ENCODE data around the gene SPDYE2.
"Not testable (repeated sequence)": the region's sequence is repeated elsewhere in the genome, so short reads cannot be mapped to it uniquely, and the experiment has no call there.

Gene SPDYE2

DNA sequence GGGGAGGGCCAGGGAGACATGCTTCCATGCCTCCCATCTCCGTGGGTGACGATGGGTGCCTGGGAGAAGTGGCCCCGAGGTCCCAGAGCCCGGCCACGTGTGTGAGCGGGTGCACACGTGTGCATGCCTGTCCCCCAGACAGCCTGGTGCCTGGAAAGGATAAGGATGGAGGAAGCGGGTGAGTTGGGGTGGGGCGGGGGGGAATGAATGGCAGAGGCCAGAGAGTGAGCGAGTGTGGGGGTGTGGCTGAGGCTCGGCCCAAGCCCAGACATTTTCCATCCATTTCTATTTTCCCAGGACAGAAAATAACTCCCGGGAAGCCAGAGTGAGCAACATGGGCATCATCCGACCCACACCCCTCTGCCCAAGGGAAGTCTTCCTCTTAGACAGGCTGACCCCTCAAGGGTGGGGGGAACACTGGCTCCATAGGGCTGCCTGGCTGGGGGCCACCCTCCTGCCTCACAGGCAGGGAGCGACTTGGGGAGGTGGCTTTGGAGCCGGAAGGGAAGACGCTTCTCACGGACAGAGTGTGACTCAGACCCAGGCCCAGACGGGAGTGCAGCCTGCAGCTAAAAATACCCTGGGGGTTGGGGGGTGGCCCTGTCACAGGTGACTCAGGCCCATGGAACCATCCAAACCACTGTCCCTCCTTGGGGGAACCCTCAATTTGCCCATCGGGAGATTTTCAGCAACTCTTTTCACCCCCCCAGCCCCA is 53.6 kb downstream of the SPDYE2 start:
- DNase-seq (ENCODE audit: low read depth), result not testable (repeated sequence)

DNA sequence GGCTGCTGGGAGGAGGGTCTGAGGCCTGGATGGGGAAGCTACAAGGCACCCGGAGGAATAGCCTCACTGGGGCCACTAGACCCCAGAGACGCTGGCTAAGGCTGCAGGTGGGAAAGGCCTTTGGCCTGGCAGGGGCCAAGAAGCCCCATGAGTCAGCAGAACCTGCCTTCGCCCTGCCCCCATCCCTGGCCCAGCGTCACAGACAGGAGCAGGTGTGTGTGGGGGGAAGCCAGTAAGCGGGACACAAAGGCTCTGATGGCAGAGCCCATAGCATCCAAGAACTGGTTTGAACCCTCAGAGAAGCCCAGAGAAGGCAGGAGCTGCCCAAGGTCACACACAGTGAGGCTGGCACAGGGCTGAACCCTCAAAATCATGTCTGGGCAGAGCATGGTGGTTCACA is 55.8 kb downstream of the SPDYE2 start:
- not testable (repeated sequence) for DNase-seq (ENCODE audit: low read depth)

DNA sequence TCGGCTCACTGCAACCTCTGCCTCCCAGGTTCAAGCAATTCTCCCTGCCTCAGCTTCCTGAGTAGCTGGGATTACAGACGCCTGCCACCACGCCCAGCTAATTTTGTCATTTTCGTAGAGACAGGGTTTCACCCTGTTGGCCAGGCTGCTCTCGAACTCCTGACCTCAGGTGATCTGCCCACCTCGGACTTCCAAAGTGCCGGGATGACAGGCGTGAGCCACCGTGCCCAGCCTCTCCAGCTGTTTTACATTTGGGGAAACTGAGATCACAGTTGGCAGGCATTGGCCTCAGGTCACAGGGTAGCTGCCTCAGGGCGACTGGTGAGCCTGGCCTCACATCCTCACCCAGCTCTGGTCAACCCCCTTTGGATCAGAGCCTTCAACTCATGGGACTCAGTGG is 58.7 kb downstream of the SPDYE2 start:
- DNase-seq (ENCODE audit: low read depth), result not testable (repeated sequence)

DNA sequence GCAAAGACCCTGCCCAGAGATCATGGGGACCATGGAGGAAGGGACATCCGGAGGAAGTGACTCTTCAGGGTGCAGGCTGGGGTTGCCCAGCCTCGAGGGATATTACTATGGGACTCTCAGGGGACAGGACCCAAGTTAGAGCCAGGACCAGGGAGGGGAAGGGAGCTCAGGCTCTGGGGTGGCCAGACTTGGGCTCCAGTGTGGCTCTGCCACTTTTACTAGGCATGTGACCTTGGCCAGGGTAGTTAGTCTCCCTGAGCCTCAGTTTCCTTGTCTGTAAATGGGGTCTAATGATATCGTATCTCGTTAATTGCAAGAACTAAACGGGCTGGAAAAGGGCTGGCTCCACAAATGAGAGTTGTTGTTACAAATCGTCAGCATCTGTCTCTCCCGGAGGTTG is 59.4 kb downstream of the SPDYE2 start:
- DNase-seq (ENCODE audit: low read depth), result not testable (repeated sequence)

DNA sequence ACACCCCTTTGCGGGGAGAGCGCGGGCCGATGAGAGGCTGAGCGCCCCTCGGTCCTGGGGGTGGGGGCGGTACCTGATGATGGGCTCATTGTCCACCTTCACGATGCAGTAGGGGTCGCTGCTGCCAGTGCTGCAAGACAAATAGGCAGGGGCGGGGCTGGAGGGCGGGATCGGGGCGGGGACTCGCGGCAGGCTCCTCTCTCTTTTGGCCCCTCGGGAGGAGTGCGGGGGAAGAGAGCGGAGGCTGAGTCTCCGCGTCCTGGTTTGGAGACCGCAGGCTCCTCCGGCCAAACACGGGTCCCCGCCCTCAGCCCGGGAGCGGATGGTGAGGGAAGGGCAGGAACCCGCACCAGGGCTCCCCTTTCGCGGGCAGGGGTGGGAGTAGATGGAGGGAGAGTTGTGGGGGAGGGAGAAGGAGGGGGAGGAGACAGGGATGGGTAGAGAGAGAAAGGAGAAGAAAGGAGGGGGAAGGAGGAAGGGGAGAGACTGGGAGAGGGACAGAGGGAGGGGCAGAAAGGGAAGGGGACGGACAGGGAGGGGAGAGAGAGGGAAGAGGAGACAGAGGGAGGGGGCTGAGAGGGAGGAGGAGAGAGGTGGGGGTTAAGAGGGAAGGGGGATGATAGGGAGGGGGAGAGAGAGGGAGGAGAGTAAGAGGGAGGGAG is 60.1 kb downstream of the SPDYE2 start:
- DNase-seq (ENCODE audit: low read depth), result not testable (repeated sequence)

DNA sequence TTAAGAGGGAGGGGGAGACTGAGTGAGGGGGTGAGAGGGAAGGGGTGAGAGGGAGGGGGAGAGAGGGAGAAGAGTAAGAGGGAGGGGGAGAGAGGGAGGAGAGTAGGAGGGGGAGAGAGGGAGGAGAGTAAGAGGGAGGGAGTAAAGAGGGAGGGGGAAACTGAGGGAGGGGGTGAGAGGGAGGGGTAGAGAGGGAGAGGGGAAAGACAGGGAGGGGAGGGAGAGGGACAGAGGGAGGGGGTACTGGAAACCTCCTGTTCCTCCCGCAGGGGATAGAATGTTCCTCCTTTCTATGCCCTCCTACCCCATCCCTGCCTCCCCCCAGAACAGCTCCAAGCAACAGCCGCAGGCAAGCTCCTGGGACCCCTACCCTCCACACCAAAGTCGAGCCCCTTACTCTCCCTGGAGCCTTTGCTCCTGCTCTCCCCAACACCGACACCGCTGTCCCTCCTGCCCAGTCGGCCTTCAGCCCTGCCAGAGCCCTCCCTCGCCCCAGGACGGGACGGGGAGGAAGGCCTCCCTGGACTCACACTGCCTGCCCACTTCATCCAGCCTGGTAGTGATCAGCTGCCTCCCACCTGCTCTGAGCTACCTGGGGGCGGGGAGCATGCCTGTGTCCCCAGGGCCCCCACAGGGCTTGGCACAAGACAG is 60.8 kb downstream of the SPDYE2 start:
- DNase-seq (ENCODE audit: low read depth), result not testable (repeated sequence)
